ENCODE results near the gene STAP2.
"Not testable (repeated sequence)": the region's sequence is repeated elsewhere in the genome, so short reads cannot be mapped to it uniquely, and the experiment has no call there.

Gene STAP2

DNA sequence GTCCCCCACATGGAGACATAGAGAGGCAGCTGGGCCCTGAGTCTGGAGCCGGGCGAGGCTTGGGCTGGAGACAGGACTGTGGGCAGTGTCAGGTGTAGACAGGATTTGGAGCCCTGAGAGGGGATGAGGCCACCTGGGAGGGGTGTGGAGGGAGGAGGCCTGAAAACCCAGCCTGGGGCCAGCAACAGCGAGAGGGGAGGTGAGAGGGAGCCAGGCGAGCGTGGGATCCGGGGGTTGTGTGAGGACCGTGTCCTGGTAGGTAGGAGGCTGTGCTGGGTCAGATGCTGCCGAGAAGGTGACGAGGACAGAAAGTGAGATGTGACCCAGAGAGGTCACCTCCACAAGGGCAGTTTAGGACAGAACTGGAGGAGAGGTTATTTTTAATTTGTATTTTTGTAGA is 12.1 kb upstream of the STAP2 start:
- no peak for DNase-seq

DNA sequence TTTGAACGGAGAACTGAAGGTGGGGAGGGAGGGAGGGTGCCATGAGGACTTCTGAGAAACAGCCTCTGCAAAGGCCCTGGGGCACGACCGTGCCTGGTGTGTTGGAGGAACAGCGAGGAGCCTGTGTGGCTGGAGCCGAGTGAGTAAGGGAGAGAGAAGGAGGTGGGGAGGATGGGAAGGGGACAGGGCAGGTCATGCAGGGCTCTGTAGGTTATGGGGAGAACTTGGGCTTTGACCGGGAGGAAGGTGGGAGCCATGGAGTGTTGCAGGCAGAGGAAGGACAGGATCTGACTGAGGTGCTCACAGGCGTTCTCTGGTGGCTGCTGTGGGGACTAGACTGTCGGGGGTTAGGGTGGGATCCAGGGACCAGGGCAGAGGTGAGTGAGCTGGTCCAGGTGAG is 11.5 kb upstream of the STAP2 start:
- Mint-ChIP-seq H3K27me3 (no peaks in the 10 kb centered on the region), H3K4me3 (no peak overlapping the region), H3K27ac (peak overlapping the region in 1 of 2 donors; percentile 90), H3K4me1 (peaks cover 14% of the 10 kb centered on the region), H3K9me3 (no peaks in the 10 kb centered on the region)
- DNase-seq (no peak), ATAC-seq (no peak)

More for the DNA sequence above, 12.1 kb upstream of the STAP2 start:
- H3K4me1 Mint-ChIP-seq: peaks cover 8% of the 10 kb centered on the region
- no peaks in the 10 kb centered on the region for H3K9me3 Mint-ChIP-seq
- no peaks in the 10 kb centered on the region for H3K27me3 Mint-ChIP-seq
- peak; percentile 19 for ATAC-seq
- no peak overlapping the region for H3K4me3 Mint-ChIP-seq
- H3K27ac Mint-ChIP-seq: peak overlapping the region in 1 of 2 donors; percentile 21

DNA sequence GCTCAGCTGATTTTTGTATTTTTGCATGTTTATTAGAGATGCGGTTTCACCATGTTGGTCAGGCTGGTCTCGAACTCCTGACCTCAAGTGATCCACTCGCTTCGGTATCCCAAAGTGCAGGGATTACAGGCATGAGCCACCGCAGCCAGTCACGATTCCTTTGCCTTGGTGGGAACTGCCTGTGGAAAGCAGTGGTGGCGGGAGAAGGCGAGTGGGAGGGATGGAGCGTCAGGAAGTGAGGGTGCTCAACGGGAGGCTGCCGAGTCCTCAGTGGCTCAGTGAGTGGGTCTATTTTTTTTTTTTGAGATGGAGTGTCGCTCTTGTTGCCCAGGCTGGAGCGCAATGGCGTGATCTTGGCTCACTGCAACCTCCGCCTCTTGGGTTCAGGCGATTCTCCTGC is 10.6 kb upstream of the STAP2 start:
- Mint-ChIP-seq H3K4me1 (peaks cover 15% of the 10 kb centered on the region), H3K27ac (peak overlapping the region in 1 of 2 donors; percentile 19)
- DNase-seq, H3K9me3 Mint-ChIP-seq, ATAC-seq, H3K4me3 Mint-ChIP-seq, H3K27me3 Mint-ChIP-seq: not testable (repeated sequence)

DNA sequence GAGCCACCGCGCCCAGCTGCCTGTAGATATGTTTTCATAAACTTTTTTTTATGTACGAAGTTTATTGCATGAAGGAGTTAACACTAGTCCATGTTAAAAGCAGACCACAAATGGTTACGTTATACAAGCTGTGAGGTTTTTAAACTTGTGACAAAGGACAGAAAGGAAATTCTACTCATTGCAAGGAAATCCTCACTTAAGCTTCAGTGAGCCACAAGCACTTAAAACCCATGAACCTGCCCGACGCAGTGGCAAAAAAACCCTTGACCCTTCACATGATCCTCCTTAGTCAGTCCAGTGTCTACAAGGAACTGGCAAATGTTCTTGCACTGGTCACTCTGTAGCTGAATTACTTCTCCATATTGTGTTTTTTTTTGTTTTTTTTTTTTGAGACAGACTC is 8.9 kb upstream of the STAP2 start:
- Mint-ChIP-seq H3K27me3 (no peaks in the 10 kb centered on the region), H3K4me1 (peaks cover 21% of the 10 kb centered on the region)
- no peak for DNase-seq

DNA sequence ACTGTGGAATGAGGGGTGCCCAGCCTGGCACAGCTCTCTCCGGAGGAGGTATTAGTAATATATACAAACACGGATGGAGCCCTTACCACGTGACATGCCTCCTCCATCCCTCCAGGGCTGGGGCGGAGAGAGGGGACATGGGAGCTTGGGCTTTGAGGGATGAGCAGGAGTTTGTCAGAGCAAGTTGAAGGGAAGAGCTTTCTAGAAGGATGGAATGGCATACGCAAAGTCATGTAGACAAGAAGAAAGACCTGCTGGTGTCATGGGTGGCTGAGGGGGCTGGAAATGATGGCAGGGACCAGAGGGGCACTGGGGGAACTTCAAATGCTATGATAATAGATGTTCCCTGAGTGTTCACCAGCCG is 7.4 kb upstream of the STAP2 start:
- DNase-seq (no peak), ATAC-seq (no peak)
- Mint-ChIP-seq H3K27me3 (no peaks in the 10 kb centered on the region), H3K4me3 (no peak overlapping the region), H3K9me3 (no peaks in the 10 kb centered on the region), H3K27ac (no peak overlapping the region), H3K4me1 (peaks cover 30% of the 10 kb centered on the region)

More for the DNA sequence above, 8.9 kb upstream of the STAP2 start:
- Mint-ChIP-seq H3K4me3 (no peak overlapping the region), H3K9me3 (no peaks in the 10 kb centered on the region), H3K27ac (no peak overlapping the region)
- no peak for ATAC-seq

DNA sequence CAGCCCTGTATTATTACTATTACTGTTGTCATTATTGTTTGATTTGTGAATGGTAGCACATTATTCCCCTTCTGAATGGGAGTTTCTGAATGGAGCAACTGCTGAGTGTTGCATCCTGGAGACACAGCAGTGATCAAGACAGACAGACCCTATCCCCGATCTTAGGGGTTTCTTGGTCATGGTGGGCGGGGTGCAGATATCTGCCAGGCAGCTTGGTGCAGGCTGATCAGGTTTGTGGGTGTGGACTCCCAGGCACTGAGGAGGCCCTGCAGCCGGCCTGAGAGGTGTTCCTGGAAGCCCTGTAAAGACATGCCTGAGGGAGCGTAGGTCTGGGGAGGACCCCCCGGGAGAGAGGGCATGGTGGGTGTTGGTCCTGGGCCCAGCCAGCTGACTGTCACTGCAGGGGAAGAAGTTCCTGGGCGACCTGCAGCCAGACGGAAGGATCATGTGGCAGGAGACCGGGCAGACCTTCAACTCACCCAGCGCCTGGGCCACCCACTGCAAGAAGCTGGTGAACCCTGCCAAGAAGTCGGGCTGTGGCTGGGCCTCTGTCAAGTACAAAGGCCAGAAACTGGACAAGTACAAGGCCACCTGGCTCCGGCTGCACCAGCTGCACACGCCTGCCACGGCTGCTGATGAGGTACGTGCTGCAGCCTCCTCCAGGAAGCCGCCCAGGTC is 6.9 kb upstream of the STAP2 start:
- Mint-ChIP-seq H3K27me3 (no peaks in the 10 kb centered on the region), H3K4me1 (peaks cover 27% of the 10 kb centered on the region), H3K9me3 (no peaks in the 10 kb centered on the region), H3K4me3 (peak overlapping the region in 1 of 2 donors; percentile 1), H3K27ac (no peak overlapping the region)
- DNase-seq (no peak), ATAC-seq (no peak)

DNA sequence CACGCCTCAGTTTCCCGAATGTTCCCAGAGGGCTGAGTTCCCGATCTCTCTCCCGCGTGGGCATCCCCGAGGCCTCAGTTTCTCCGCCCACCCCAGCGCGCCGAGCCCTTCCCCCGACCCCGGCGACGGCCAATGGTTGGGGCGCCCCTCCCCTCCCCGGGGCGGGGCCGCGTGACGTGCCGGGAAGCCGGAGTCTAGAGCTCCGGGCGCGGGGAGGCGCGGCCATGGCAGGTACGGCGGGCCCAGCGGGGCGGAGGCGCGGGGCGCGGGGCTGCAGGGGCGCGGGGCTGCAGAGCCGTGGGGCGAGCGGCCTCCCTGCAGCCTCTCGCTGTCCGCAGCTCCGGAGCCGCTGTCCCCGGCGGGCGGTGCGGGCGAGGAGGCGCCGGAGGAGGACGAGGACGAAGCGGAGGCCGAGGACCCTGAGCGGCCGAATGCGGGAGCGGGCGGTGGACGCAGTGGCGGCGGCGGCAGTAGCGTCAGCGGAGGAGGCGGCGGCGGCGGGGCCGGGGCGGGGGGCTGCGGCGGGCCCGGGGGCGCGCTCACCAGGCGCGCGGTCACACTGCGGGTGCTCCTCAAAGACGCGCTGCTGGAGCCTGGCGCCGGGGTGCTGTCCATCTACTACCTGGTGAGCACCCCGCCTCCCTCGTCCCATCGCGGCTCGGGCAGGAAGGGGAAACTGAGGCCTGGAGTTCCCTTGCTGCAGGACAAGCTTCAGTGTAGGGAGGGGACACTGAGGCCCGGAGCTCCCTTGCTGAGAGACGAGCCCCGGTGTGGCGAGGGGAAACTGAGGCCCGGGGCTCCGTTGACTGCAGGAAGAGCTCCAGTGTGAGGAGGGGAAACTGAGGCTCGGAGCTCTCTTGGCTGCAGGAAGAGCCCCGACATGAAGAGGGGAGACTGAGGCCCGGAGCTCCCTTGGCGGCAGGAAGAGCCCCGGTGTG is 5.0 kb upstream of the STAP2 start, which contains the start of gene MPND:
TSS of gene MPND (plus strand) at position 193 of the 938 bp plus-strand sequence. CDS start at position 225, 32 bp downstream.
- Mint-ChIP-seq H3K4me1 (peaks cover 34% of the 10 kb centered on the region), H3K27me3 (no peaks in the 10 kb centered on the region), H3K9me3 (no peaks in the 10 kb centered on the region), H3K27ac (peak within 1 kb of the TSS; percentile 87 to 92), H3K4me3 (peak within 1 kb of the TSS; percentile 87 to 98)
- ATAC-seq (peak; percentile 81), DNase-seq (peak; percentile 91 to 94)

DNA sequence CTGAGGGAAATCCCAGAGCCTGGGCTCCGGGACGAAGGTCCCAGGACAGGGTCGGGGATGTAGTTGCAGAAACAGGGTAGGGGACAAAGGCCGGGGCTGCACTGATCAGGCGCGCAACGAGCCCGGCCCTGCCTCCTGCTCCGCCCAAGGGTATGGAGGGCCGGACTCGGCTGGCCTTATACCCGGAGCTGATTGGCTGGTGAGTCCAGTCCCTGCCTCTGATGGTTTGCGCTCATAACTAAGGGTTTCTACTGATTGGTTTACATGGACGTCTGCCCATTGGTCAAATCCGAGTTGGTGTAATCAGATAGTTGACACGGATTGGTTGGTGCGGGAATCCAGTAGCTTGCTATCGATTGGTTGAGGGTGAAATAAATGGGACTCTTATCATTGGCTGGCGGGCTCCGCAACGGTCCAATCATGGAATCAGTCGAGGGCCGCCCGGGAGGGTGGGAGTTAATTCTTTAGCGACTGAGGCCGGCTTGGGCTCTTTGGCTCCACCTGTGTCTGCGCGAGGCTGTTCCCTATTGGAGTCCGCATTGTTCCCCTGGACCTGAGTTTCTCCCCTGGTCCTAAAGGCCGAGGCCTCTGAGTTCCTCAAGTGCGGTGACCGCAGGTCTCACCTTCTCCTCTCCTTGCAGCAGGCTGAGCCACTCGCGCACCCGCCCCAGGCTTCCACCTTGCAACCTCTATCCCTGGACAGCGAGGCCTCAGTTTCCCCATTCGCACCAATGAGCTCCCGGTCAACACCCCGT is 4.2 kb upstream of the STAP2 start:
- DNase-seq (peak; percentile 93 to 97), ATAC-seq (peak; percentile 94)
- Mint-ChIP-seq H3K4me3 (peak overlapping the region; percentile 87 to 98), H3K9me3 (no peaks in the 10 kb centered on the region), H3K27me3 (no peaks in the 10 kb centered on the region), H3K27ac (peak overlapping the region; percentile 87 to 92), H3K4me1 (peaks cover 42% of the 10 kb centered on the region)

DNA sequence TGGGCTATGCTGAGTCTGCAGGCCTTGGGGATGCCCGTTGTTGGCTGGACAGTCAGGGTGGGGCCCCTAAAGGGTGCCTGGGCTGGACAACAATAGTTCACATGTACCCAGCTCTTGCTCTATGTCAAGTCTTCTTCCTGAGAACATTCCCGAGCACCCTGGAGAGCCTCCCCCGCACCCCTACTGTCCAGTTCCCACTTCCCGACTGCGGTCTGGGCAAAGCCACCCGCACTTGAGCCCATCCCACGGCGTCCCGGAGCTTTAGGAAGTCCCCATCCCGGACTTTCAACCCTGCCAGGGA is 3.6 kb upstream of the STAP2 start:
- H3K4me3 Mint-ChIP-seq: peak overlapping the region; percentile 87 to 98
- no peaks in the 10 kb centered on the region for H3K27me3 Mint-ChIP-seq
- DNase-seq (no peak), ATAC-seq (no peak)
- H3K4me1 Mint-ChIP-seq: peaks cover 45% of the 10 kb centered on the region
- peak overlapping the region; percentile 67 to 73 for H3K27ac Mint-ChIP-seq
- H3K9me3 Mint-ChIP-seq: no peaks in the 10 kb centered on the region

DNA sequence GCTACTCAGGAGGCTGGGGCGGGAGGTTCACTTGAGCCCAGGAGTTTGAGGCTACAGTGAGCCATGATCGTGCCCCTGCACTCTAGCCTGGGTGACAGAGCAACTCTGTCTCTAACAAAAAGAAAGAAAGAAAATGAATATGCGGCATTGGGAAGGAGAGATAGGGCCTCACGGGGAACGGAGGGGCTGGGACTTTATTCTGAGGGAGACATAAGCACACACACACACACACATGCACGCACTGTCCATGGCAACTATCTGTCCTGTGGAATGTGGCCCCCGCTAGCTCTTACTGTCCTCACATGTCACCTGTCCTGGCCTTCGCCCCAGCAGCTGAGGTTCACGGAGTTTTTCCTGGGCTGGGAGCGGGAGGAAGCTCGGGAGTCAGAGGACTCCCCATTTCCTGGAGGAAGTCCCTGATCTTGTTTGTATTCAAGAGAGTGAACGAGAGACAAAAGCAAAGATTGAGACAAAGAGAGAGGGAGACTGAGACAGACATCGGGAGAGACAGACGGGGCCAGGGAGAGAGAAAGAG is 654 bp downstream of the STAP2 start:
- ATAC-seq (no peak), DNase-seq (no peak)
- Mint-ChIP-seq H3K4me1 (peaks cover 30% of the 10 kb centered on the region), H3K9me3 (peaks cover 15 to 19% of the 10 kb centered on the region in 2 donors), H3K27me3 (no peaks in the 10 kb centered on the region), H3K4me3 (peak overlapping the region; percentile 90 to 96), H3K27ac (peak overlapping the region; percentile 80 to 98)

DNA sequence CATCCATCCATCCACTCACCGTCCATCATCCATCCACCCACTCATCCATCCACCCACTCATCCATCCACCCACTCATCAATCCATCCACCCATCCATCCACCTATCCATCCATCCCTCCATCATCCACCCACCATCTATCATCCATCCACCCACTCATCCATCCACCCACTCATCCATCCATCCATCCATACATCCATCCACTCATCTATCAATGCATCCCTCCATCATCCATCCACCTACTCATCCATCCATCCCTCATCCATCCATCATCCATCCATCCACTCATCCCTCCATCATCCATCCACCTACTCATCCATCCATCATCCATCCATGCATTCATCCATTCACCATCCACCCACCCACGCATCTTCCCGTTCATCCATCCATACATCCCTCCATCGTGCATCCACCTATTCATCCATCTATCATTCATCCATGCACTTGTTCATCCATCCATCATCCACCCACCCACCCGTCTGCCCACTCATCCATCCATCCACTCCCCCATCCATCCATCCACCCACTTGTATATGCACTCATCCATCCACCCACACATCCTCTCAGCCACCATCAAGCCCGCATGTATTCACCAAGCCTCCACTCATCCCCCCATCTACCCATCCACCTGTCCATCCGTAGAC is 3.6 kb downstream of the STAP2 start:
- Mint-ChIP-seq H3K27ac (no peak overlapping the region), H3K4me1 (peaks cover 25% of the 10 kb centered on the region), H3K4me3 (no peak overlapping the region), H3K9me3 (peaks cover 15 to 19% of the 10 kb centered on the region in 2 donors), H3K27me3 (no peaks in the 10 kb centered on the region)
- ATAC-seq (no peak), DNase-seq (no peak)

DNA sequence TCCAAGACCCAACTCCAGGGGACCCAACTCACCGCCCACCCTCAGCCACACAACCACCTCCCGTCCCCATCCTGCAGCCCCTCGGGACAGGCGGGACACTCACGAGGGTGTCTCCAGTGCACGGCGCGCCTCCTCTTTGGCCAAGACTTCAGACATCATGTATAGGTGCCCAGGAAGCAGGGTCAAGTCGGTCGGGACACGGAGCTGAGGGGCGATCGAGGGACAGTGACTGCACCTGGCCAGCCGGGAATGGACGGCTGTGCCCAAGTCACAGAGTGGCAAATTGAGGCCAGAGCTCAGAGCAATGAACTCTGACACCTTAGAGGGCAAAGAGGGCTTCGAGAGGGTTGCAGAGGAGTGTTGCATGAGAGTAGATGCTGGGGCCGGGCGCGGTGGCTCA is 8.8 kb downstream of the STAP2 start:
- H3K27ac Mint-ChIP-seq: no peak overlapping the region
- peak overlapping the region; percentile 79 to 87 for H3K4me3 Mint-ChIP-seq
- peaks cover 7% of the 10 kb centered on the region for H3K27me3 Mint-ChIP-seq
- H3K4me1 Mint-ChIP-seq: peaks cover 47% of the 10 kb centered on the region
- ATAC-seq (no peak), DNase-seq (no peak)
- peaks cover 8 to 10% of the 10 kb centered on the region in 2 donors for H3K9me3 Mint-ChIP-seq

DNA sequence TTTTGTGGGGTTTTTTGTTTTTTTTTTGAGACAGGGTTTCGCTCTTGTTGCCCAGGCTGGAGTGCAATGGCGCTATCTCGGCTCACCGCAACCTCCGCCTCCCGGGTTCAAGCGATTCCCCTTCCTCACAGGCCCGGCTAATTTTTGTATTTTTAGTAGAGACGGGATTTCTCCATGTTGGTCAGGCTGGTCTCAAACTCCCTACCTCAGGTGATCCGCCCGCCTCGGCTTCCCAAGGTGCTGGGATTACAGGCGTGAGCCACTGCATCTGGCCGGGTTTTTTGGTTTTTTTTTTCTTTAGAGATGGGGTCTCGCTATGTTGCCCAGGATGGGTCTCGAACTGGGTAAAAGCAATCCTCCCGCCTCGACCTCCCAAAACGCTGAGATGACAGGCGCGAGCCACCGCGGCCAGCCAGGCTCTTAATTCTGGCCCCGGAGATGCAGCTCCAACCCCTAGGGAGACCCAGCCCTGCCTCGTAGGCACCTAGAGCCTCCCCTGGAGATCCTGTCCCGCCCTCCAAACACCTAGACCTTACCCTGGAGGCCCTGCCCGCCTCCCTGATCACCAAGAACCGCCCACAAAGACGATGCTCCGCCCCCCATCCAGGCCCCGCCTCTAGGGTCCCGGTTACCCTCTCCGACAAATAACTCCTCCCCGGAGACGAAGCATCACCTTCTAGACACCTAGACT is 9.5 kb downstream of the STAP2 start:
- peak; percentile 42 to 61 for DNase-seq
- Mint-ChIP-seq H3K27ac (peak overlapping the region; percentile 78 to 82), H3K4me1 (peaks cover 47% of the 10 kb centered on the region), H3K4me3 (peak overlapping the region; percentile 79 to 87)
- not testable (repeated sequence) for H3K9me3 Mint-ChIP-seq, H3K27me3 Mint-ChIP-seq, ATAC-seq

DNA sequence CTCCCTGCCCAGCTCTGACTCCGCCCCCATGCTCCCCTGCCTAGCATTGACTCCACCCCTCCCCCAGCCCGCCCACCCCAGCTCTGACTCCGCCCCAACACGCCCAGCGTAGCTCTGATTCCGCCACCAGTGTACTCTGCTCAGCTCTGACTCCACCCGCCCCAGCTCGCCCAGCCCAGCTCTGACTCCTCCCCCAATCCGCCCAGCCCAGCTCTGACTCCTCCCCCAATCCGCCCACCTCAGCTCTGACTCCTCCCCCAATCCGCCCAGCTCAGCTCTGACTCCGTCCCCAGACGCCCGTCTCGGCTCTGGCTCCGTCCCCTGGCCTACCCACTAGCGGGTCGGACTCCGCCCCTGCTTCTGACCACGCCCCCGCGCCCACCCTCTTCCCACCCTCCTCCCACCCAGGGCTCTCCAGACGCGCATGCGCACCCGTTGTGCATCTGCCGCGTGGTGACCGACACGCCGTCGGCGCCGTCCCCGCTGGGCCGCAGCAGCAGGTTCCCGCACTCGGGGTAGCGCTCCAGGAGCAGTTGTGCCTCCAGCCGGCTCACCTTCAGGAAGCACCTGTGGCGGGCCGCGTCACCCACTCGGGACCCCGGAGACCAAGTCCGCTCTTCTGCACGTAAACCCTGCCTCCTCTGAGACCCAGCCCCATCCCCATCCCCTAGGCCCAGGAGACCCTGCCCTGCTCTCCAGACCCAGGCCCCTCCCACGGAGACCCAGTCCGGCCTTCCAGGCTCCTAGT is 10.2 kb downstream of the STAP2 start:
- Mint-ChIP-seq H3K4me1 (peaks cover 47% of the 10 kb centered on the region), H3K27me3 (peaks cover 7% of the 10 kb centered on the region), H3K4me3 (peak overlapping the region; percentile 79 to 87), H3K9me3 (no peaks in the 10 kb centered on the region), H3K27ac (peak overlapping the region; percentile 74 to 82)
- ATAC-seq (peak; percentile 90), DNase-seq (peak; percentile 97 to 98)
